H1 (cell line): Measurements from ENCODE around the gene GLB1L2. TPM values are rescaled to one million over a fixed set of nuclear protein-coding genes. Genes with fewer than 3 reads are reported as not detected.

Source experiments
- CTCF ChIA-PET: fragments of 300-600 bp; sonication (Branson Sonifier 250); formaldehyde crosslinking; loops from one replicate; lab custom pipeline; 2021; ENCODE audit not compliant: partially characterized antibody; lab: Charles Lee
- POLR2A ChIA-PET: fragments of 300-600 bp; sonication (Branson Sonifier 250); formaldehyde crosslinking; loops from one replicate; lab custom pipeline; 2021; ENCODE audit warnings: inconsistent platforms; ENCODE audit not compliant: partially characterized antibody; lab: Charles Lee
- DNase-seq, 2 experiments: peaks; one replicate each; pipeline versions ENCODE4 v3.0.0 to v3.0.0-alpha.2; 2010 to 2022; ENCODE audit warnings: low spot score in 2 of 2, low read depth in 1 of 2, mixed read lengths in 1 of 2
- FAIRE-seq: peaks from 2 replicates; lab custom pipeline; 2011; peaks lifted over from hg19 to GRCh38; lab: Jason Lieb, UNC
- H2AFZ ChIP-seq: 2 replicates; pipeline ENCODE4 v1.8.1; 2012; ENCODE audit warnings: low read length, inconsistent platforms
- H2AK5ac ChIP-seq: 2 replicates; pipeline ENCODE4 v1.6.1; 2013; ENCODE audit warnings: low read depth, low read length
- H2BK120ac ChIP-seq: replicated peaks from 2 replicates; pipeline ENCODE3; 2013; ENCODE audit warnings: low read depth, low read length, inconsistent platforms
- H2BK12ac ChIP-seq: 2 replicates; pipeline ENCODE4 v1.6.1; 2013; ENCODE audit warnings: low read depth, low read length
- H2BK15ac ChIP-seq: 2 replicates; pipeline ENCODE4 v1.6.1; 2013; ENCODE audit warnings: low read length
- H2BK20ac ChIP-seq: 2 replicates; pipeline ENCODE4 v1.6.1; 2013; ENCODE audit warnings: low read length
- H2BK5ac ChIP-seq: 2 replicates; pipeline ENCODE4 v1.6.1; 2013; ENCODE audit warnings: low read depth, low read length
- H3K14ac ChIP-seq: 2 replicates; pipeline ENCODE4 v1.6.1; 2013; ENCODE audit warnings: inconsistent platforms; ENCODE audit not compliant: insufficient read length
- H3K18ac ChIP-seq: 2 replicates; pipeline ENCODE4 v1.6.1; 2013; ENCODE audit warnings: low read length; ENCODE audit errors: extremely low read depth
- H3K23ac ChIP-seq: 2 replicates; pipeline ENCODE4 v1.6.1; 2013; ENCODE audit warnings: inconsistent platforms; ENCODE audit not compliant: insufficient read length
- H3K23me2 ChIP-seq: 2 replicates; pipeline ENCODE4 v1.6.1; 2013; ENCODE audit warnings: low read depth, low read length
- H3K27ac ChIP-seq: 2 replicates; pipeline ENCODE4 v1.6.1; 2011; ENCODE audit warnings: low read depth, low read length, inconsistent platforms
- H3K27me3 ChIP-seq, 4 experiments: replicated peaks in 1 of 4; 1 replicate in 1 of 4; 2 replicates in 3 of 4; pipeline versions ENCODE4 v1.6.1 to v1.8.1; 2011 to 2013; ENCODE audit warnings: low read length in 3 of 4, mild to moderate bottlenecking in 3 of 4, inconsistent platforms in 2 of 4, mixed read lengths in 2 of 4, moderate library complexity in 1 of 4; ENCODE audit not compliant: control insufficient read depth in 3 of 4, insufficient read depth in 3 of 4; ENCODE audit errors: extremely low read depth in 1 of 4
- H3K36me3 ChIP-seq, 4 experiments: 2 replicates each; pipeline versions ENCODE4 v1.6.1 to v1.8.1; 2011 to 2013; ENCODE audit warnings: mild to moderate bottlenecking in 4 of 4, low read length in 3 of 4, moderate library complexity in 2 of 4, control low read depth in 1 of 4, inconsistent platforms in 1 of 4; ENCODE audit not compliant: insufficient read depth in 4 of 4, control insufficient read depth in 2 of 4
- H3K4ac ChIP-seq: replicated peaks from 2 replicates; pipeline ENCODE3; 2013; ENCODE audit warnings: low read length, low read depth, mixed read lengths, inconsistent platforms; ENCODE audit not compliant: insufficient read length
- H3K4me1 ChIP-seq, 4 experiments: replicated peaks in 1 of 4; 1 replicate in 1 of 4; 2 replicates in 3 of 4; pipeline versions ENCODE4 v1.6.1 to v1.8.1; 2011 to 2013; ENCODE audit warnings: low read length in 3 of 4, inconsistent platforms in 2 of 4, mixed read lengths in 1 of 4; ENCODE audit not compliant: insufficient read depth in 4 of 4, control insufficient read depth in 3 of 4
- H3K4me2 ChIP-seq, 2 experiments: 2 replicates each; pipeline versions ENCODE4 v1.6.1 to v1.8.1; 2011 to 2013; ENCODE audit warnings: low read depth in 2 of 2, low read length in 2 of 2, control low read depth in 1 of 2, inconsistent platforms in 1 of 2, mild to moderate bottlenecking in 1 of 2; ENCODE audit not compliant: insufficient read depth in 1 of 2
- H3K4me3 ChIP-seq, 4 experiments: fragments of 200-600, 300-600 bp in 1 of 4; sonication (generic), shearing (Covaris generic), sonication (Bioruptor Twin) in 1 of 4; 2 replicates each; pipeline versions ENCODE4 v1.5.1 to v1.8.1; 2011 to 2016; ENCODE audit warnings: low read length in 4 of 4, low read depth in 3 of 4, control low read depth in 2 of 4, inconsistent platforms in 2 of 4, mild to moderate bottlenecking in 2 of 4, mixed read lengths in 1 of 4, moderate library complexity in 1 of 4; ENCODE audit not compliant: insufficient read depth in 2 of 4; ENCODE audit errors: extremely low read depth in 1 of 4
- H3K56ac ChIP-seq: replicated peaks from 2 replicates; pipeline ENCODE3; 2013; ENCODE audit warnings: low read depth, mild to moderate bottlenecking, mixed read lengths, low read length, inconsistent platforms; ENCODE audit not compliant: insufficient read length
- H3K79me1 ChIP-seq: 2 replicates; pipeline ENCODE4 v1.6.1; 2013; ENCODE audit warnings: low read depth, low read length, control low read depth
- H3K79me2 ChIP-seq, 2 experiments: 2 replicates each; pipeline versions ENCODE4 v1.6.1 to v1.8.1; 2012 to 2013; ENCODE audit warnings: low read length in 2 of 2, mild to moderate bottlenecking in 2 of 2, inconsistent platforms in 1 of 2; ENCODE audit not compliant: insufficient read depth in 2 of 2, control insufficient read depth in 1 of 2
- H3K9ac ChIP-seq, 4 experiments: replicated peaks in 1 of 4; 1 replicate in 1 of 4; 2 replicates in 3 of 4; pipeline versions ENCODE4 v1.6.1 to v1.8.1; 2011 to 2013; ENCODE audit warnings: low read depth in 3 of 4, low read length in 3 of 4, control low read depth in 2 of 4, mild to moderate bottlenecking in 2 of 4, moderate library complexity in 2 of 4, inconsistent platforms in 1 of 4; ENCODE audit errors: extremely low read depth in 1 of 4
- H3K9me3 ChIP-seq, 2 experiments: 2 replicates each; pipeline versions ENCODE4 v1.6.1 to v1.8.1; 2012 to 2013; ENCODE audit warnings: mild to moderate bottlenecking in 2 of 2, moderate library complexity in 2 of 2, control low read depth in 1 of 2, inconsistent platforms in 1 of 2, low read depth in 1 of 2, low read length in 1 of 2, mixed read lengths in 1 of 2; ENCODE audit not compliant: insufficient read depth in 2 of 2
- H4K20me1 ChIP-seq, 2 experiments: replicated peaks in 1 of 2; 2 replicates each; pipeline versions ENCODE3 to v1.8.1; 2011 to 2013; ENCODE audit warnings: inconsistent platforms in 2 of 2, low read length in 2 of 2, mild to moderate bottlenecking in 1 of 2; ENCODE audit not compliant: insufficient read depth in 2 of 2, control insufficient read depth in 1 of 2
- H4K5ac ChIP-seq: 2 replicates; pipeline ENCODE4 v1.6.1; 2013; ENCODE audit warnings: low read length, low read depth, mixed read lengths, inconsistent platforms; ENCODE audit not compliant: insufficient read length
- H4K8ac ChIP-seq: 2 replicates; pipeline ENCODE4 v1.8.0; 2013; ENCODE audit warnings: mild to moderate bottlenecking, moderate library complexity, low read length, inconsistent platforms; ENCODE audit not compliant: insufficient read depth; ENCODE audit errors: extremely low read depth
- H4K91ac ChIP-seq: replicated peaks from 2 replicates; pipeline ENCODE3; 2013; ENCODE audit warnings: low read length, mixed read lengths, inconsistent platforms; ENCODE audit not compliant: insufficient read length
- BRCA1 ChIP-seq: IDR thresholded peaks from 2 replicates; pipeline ENCODE4 v1.6.1; 2012; ENCODE audit warnings: low read depth, low read length, improper control_type of control experiment
- CBX8 ChIP-seq: fragments of 300-800, 300-1000 bp; sonication (generic); IDR thresholded peaks from 2 replicates; pipeline ENCODE4 v1.7.1; 2016; ENCODE audit warnings: low read depth, low read length, borderline replicate concordance
- HDAC2 ChIP-seq, 2 experiments: fragments of 300-600 bp in 1 of 2; sonication (generic) in 1 of 2; IDR thresholded peaks; 2 replicates each; pipeline ENCODE4 v1.6.1; 2011 to 2012; ENCODE audit warnings: low read depth in 2 of 2, low read length in 2 of 2, mild to moderate bottlenecking in 2 of 2, moderate library complexity in 2 of 2, borderline replicate concordance in 1 of 2, inconsistent platforms in 1 of 2
- JUN ChIP-seq: IDR thresholded peaks from 2 replicates; pipeline ENCODE4 v1.6.1; 2011; ENCODE audit warnings: low read depth, mild to moderate bottlenecking, improper control_type of control experiment, low read length
- MAFK ChIP-seq: IDR thresholded peaks from 2 replicates; pipeline ENCODE4 v1.6.1; 2012; ENCODE audit warnings: low read depth, mild to moderate bottlenecking, improper control_type of control experiment, low read length
- NANOG ChIP-seq: IDR thresholded peaks from 2 replicates; pipeline ENCODE4 v1.6.1; 2011; ENCODE audit warnings: low read length, low read depth, mild to moderate bottlenecking, inconsistent platforms; ENCODE audit not compliant: insufficient read depth, poor library complexity, severe bottlenecking
- POLR2AphosphoS5 ChIP-seq: IDR thresholded peaks from 2 replicates; pipeline ENCODE4 v1.6.1; 2011; ENCODE audit warnings: low read depth, low read length
- RAD21 ChIP-seq, 2 experiments: IDR thresholded peaks in 1 of 2; conservative IDR thresholded peaks in 1 of 2; 2 replicates each; pipeline ENCODE4 v1.6.1; 2011; ENCODE audit warnings: low read depth in 2 of 2, low read length in 2 of 2, improper control_type of control experiment in 1 of 2, inconsistent platforms in 1 of 2, mild to moderate bottlenecking in 1 of 2, moderate library complexity in 1 of 2
- RNF2 ChIP-seq: fragments of 200-900, 300-1000 bp; sonication (generic); IDR thresholded peaks from 2 replicates; pipeline ENCODE4 v1.7.1; 2016; ENCODE audit warnings: borderline replicate concordance, low read depth, mild to moderate bottlenecking, antibody characterized with exemption, low read length; ENCODE audit not compliant: poor library complexity, severe bottlenecking; ENCODE audit errors: missing control alignments
- SIN3A ChIP-seq, 2 experiments: IDR thresholded peaks in 1 of 2; conservative IDR thresholded peaks in 1 of 2; 2 replicates each; pipeline ENCODE4 v1.6.1; 2011 to 2012; ENCODE audit warnings: low read length in 2 of 2, improper control_type of control experiment in 1 of 2, low read depth in 1 of 2, mild to moderate bottlenecking in 1 of 2
- TEAD4 ChIP-seq: IDR thresholded peaks from 2 replicates; pipeline ENCODE4 v1.6.1; 2012; ENCODE audit warnings: low read depth, low read length, inconsistent platforms, mixed read lengths
- WGBS, 2 experiments: shearing (Covaris generic) in 1 of 2; methylation state at CpG; one replicate each; pipeline versions ENCODE4 v1.1.6 to v1.1.7; 2013 to 2015; ENCODE audit warnings: low lambda C conversion rate in 2 of 2, mixed read lengths in 2 of 2, inconsistent platforms in 1 of 2, low coverage in 1 of 2, missing lambda C conversion rate in 1 of 2; ENCODE audit not compliant: insufficient replicate concordance in 2 of 2, insufficient coverage in 1 of 2, insufficient read length in 1 of 2; ENCODE audit errors: extremely low coverage in 1 of 2, missing lambda C conversion rate in 1 of 2; 5-methylcytosine and 5-hydroxymethylcytosine counted together
- polyA plus RNA-seq, 7 experiments: library from polyadenylated mRNA; depleted of rRNA in 3 of 7; stranded (reverse) in 5 of 7; unstranded in 2 of 7; fragments of >200 nt in 5 of 7; fragments of 200-250 nt in 2 of 7; gene quantifications; 1 replicate in 5 of 7; 2 replicates in 1 of 7; 4 replicates in 1 of 7; pipeline versions ENCODE4 v1.2.1 to v1.2.3, GENCODE V29; 2011 to 2013; ENCODE audit warnings: missing spikeins in 2 of 7, mixed read lengths in 2 of 7
- total RNA-seq: library from RNA; stranded (reverse); fragmentation: NEBNext Ultra II Directional; extraction: Animal tissue kit (Norgen Biotek cat#: 25700); gene quantifications from 2 replicates; pipeline ENCODE4 v1.2.1, GENCODE V29; 2021
- TF ChIP-seq, protein P1 (sequence below): IDR thresholded peaks from 2 replicates; pipeline ENCODE4 v1.6.1; 2012; ENCODE audit warnings: inconsistent platforms

GLB1L2 gene
- total and polyA plus RNA-seq, 2 of the 8 experiments (the other 6 are each of a cell fraction or from before 2014, with no cell fraction given), result 4.4 to 7.9 TPM

GRCh38 chr11:134387501-134387900 lies 55.7 kb downstream of the GLB1L2 start:
- Histone ChIP-seq H2BK15ac (no peak overlapping the region), H3K23me2 (no peaks in the 10 kb centered on the region), H2BK120ac (no peak overlapping the region), H4K20me1 (peaks cover 5 to 12% of the 10 kb centered on the region in 2 experiments), H2AK5ac (no peak overlapping the region), H3K18ac (no peak overlapping the region; the same call in 1 of the 2 replicates), H3K4me2 (no peak overlapping the region), H3K23ac (no peak overlapping the region), H3K56ac (no peak overlapping the region), H4K5ac (no peak overlapping the region), H2AFZ (no peak overlapping the region), H3K14ac (no peak overlapping the region), H3K4ac (no peak overlapping the region), H3K4me1 (peaks cover 0 to 3% (median 0%) of the 10 kb centered on the region in 4 experiments; a peak in 1 of 7 replicates), H2BK20ac (no peak overlapping the region), H3K36me3 (peaks cover 0 to 6% (median 1%) of the 10 kb centered on the region in 4 experiments; a peak in 5 of 8 replicates), H3K9ac (no peak overlapping the region), H4K91ac (no peak overlapping the region), H2BK5ac (no peak overlapping the region), H3K4me3 (no peak overlapping the region), H2BK12ac (no peak overlapping the region), H3K27me3 (no peaks in the 10 kb centered on the region), H3K79me1 (no peaks in the 10 kb centered on the region), H3K27ac (no peak overlapping the region), H3K79me2 (no peaks in the 10 kb centered on the region), H4K8ac (0 out of 2 replicates have a peak overlapping the region, but pooled peaks have one; percentile 25), H3K9me3 (no peaks in the 10 kb centered on the region)
- POLR2A ChIA-PET, result no interaction called here
- no peak for DNase-seq
- 93% methylated on average over 21 of the region's 21 CpGs; no CpG with 5 or more reads in 1 of the 2 experiments for WGBS, 2 experiments
- CTCF ChIA-PET, result interaction anchor here (1.0 to 1.8 kb wide), 4 partner anchors 8 to 192 kb away, joined by 3 to 4 read pairs (median 4); no protein-coding TSS in a partner anchor
- FAIRE-seq, result no peak
- TF ChIP-seq RNF2 (no peak), RAD21 (IDR thresholded peaks at IDR 0.05 in 1 of 2, conservative IDR thresholded peaks at IDR 0.05 in 1 of 2; ENCODE audit: low read depth in 2 of 2, low read length in 2 of 2) (no peak), JUN (no peak), NANOG (no peak), SIN3A (conservative IDR thresholded peaks at IDR 0.05 in 1 of 2, IDR thresholded peaks at IDR 0.05 in 1 of 2; ENCODE audit: low read depth in 1 of 2, low read length in 2 of 2) (no peak), BRCA1 (no peak), MAFK (no peak), POLR2AphosphoS5 (no peak), HDAC2 (IDR thresholded peaks at IDR 0.05; ENCODE audit: borderline replicate concordance in 1 of 2, low read depth in 2 of 2, low read length in 2 of 2) (no peak), TEAD4 (no peak), CBX8 (no peak)
- TF ChIP-seq, protein P1, sequence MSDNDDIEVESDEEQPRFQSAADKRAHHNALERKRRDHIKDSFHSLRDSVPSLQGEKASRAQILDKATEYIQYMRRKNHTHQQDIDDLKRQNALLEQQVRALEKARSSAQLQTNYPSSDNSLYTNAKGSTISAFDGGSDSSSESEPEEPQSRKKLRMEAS, result no peak
